Measurements from ENCODE around the gene TNFRSF6B.

The TNFRSF6B gene

DNA sequence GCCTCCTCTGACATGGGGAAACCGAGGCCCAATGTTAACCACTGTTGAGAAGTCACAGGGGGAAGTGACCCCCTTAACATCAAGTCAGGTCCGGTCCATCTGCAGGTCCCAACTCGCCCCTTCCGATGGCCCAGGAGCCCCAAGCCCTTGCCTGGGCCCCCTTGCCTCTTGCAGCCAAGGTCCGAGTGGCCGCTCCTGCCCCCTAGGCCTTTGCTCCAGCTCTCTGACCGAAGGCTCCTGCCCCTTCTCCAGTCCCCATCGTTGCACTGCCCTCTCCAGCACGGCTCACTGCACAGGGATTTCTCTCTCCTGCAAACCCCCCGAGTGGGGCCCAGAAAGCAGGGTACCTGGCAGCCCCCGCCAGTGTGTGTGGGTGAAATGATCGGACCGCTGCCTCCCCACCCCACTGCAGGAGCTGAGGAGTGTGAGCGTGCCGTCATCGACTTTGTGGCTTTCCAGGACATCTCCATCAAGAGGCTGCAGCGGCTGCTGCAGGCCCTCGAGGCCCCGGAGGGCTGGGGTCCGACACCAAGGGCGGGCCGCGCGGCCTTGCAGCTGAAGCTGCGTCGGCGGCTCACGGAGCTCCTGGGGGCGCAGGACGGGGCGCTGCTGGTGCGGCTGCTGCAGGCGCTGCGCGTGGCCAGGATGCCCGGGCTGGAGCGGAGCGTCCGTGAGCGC lies 1.6 kb downstream of the TNFRSF6B start:
- DNase-seq, result no peak

GRCh38 chr20:63698739-63699465 lies 2.5 kb downstream of the TNFRSF6B start:
- peak in 2 of 5 donors; percentile 6 to 36 for DNase-seq

DNA sequence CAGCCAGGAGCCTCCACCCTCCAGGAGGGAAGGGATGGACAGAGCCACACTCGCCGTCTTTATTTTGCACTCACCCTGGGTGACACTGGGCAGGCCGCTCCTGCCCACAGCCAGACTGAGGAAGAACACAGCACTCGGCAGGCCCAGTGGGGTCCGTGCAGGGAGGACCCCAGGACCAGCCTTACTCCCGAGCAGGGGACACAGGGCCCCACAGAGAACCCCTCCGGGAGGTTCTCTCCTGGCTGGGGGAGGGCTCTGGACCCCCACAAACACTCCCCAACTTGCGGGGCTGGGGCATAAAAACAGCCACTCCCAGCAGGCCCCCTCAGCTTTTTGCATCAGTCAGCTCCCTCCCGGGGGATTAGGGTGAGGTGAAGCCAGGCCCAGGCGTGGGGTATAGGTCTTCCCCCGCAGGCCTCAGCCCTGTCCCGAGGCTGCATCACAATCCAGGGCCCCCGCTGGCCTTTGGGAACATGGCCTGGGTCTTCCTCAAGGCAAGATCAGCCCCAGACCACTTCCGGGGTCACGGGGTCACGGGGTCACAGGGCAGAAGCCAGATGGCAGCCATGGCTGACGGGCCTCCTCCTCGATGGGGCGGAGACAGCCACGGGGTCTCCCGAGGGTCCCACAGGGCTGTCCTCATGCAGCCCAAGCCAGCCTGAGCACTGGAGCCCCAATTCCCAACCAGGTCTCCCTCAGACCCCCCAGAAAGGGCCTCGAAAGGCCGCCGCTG lies 3.2 kb downstream of the TNFRSF6B start:
- DNase-seq, result peak in 1 of 5 donors; percentile 11

DNA sequence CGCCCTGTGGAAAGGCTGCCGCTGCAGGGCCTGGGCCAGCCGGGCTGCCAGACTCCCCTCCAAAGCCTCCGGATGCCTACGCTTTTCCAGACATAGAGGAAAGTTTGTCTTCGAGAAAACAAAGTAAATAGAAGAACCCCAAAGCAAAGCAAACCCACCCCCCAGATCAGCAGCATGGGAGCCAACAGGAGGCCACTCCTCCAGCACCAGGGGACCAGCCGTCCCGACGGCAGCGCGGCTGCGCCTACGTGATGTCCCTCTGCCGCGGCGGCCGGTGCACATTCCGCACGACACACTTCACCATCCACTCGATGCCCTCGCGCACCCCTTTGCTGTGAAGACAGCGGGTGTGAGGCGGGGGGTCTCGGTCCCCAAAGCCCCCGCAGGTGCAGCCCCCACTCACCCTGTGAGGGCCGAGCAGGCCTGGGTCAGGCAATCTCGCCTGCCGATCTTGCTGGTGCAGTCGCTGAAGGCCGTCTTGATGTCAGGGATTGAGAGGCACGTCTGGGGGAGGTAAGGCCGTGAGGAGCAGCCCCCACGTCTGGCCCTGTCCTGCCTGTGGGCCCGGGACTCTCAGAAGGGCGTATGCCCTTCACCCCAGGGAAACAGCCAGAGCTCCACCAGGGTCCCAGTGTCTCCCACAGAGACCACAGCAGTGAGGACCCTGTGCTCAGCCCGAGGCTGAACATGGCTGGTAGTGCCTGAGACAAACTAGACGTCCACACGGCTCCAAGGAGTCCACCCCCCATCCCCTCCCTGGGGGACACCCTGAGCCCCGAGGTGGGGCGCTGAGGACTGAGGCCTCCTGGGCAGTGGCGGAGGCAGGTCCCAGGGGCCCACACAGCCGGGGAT lies 4.0 kb downstream of the TNFRSF6B start:
- DNase-seq, result peak in 1 of 5 donors; percentile 6

GRCh38 chr20:63701051-63701328 lies 4.5 kb downstream of the TNFRSF6B start:
- DNase-seq, result peak in 1 of 5 donors; percentile 8

DNA sequence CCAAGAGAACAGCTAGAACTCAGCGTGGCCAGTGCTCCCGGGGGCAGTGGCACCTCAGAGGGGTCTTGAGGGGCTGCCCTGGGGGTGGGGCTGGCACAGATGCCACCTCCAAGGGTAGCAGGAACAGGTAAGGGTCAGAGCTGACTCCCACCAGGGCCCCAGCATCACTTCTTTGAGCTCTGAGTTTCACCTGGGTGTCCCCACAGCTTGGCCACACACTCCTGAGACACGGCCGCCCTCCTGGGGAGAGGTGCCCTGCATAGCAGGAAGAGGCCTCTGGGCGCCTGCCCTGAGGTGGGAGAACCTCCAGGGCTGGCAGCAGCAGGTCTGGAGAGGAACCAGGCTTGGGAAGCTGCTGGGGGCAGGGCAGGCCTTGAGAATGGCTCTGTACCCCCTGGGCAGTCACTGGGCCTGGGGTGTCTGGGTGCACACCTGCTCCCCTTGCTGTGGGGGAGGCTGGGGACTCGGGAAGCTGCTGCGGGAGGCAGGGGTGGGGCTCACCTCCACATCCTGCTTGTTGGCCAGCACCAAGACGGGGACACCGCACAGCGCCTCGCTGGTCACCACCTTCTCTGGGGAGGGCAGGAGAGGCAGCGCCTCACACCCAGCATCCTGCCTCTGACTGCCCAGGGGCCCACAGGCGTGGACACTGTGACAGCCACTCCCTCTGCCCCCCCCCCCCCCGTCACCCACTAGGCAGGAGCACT lies 5.0 kb downstream of the TNFRSF6B start:
- DNase-seq, result peak in 2 of 5 donors; percentile 6 to 11

GRCh38 chr20:63702036-63702665 lies 5.7 kb downstream of the TNFRSF6B start:
- DNase-seq, result no peak

GRCh38 chr20:63702751-63703470 lies 6.5 kb downstream of the TNFRSF6B start:
- DNase-seq, result no peak

DNA sequence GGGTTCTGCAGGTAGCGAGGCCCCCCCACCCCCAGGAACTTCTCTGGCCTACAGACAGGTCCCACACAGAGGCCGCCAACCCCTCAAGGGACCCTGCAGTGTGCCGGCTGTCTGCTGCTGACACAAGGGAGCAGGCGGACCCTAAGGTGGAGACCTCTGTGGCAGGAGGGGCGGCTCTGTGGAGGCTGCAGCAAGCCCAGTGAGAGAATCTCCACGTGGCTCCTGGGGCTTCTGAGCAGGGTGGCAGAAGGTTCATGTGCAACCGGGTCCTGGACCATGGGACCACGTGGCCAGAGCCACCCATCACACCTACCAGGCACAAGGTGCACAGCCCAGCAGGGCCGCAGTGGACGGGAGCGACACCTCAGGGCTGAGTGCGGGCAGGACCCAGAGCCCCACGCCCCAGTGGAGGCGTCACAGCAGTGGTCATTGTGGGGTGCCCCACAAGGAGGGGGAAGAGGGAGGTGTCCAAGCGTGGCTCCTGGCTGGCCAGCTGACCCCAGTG lies 7.1 kb downstream of the TNFRSF6B start:
- DNase-seq, result peak in 1 of 5 donors; percentile 5

DNA sequence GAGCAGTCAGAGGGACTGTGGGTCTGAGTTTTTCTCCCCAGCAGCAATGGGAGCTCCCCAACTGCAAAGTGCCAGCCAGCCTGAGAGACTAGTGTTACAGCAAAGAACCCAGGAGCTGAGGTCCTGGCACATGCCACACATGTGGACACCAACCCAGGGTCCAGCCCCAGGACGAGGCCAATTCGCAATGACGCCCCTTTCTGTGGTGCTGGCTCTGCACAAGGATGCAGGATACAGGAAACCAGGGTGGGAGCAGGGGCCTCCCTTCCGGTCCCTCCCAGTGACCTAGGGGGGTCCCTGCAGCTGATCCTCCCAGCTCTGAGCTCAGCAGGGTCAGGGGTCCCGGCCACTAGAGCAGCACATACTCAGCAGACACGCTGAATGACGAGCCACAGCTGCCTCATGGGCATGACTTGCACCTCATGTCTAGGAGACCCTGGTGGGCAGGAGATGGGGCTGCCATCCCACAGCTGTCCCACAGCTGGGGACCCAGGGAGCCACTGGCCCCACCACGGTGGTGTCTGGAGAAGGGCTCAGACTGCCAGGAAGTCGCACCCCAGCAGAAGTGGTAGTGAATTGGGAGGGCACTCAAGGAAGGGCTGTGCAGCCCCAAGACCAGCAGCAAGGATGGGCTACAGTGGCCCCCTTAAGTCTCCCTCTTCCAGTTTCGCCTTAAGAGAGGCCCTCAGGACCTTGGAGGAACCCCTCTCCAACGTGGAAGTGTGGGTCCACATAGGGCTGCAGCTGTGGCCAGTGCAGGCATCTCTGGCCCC lies 7.7 kb downstream of the TNFRSF6B start:
- DNase-seq, result no peak

DNA sequence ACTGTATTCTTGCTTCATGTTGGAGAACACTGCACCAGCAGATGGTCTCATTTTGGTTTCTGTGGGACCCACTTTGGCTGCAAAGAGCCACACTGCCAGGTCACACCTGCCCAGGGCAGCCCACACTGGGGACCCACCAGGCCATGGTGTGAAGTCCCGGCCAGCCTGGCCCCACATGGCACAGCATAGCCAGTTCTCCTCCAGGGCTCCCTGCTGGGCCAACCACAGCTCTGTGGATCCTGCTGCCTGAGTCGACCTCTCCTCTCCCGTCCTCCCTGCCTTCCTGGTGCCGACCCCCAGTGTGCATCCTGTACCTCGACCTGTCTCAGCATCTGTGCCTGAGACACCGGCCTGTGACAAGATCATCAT lies 8.3 kb downstream of the TNFRSF6B start:
- DNase-seq, result no peak

DNA sequence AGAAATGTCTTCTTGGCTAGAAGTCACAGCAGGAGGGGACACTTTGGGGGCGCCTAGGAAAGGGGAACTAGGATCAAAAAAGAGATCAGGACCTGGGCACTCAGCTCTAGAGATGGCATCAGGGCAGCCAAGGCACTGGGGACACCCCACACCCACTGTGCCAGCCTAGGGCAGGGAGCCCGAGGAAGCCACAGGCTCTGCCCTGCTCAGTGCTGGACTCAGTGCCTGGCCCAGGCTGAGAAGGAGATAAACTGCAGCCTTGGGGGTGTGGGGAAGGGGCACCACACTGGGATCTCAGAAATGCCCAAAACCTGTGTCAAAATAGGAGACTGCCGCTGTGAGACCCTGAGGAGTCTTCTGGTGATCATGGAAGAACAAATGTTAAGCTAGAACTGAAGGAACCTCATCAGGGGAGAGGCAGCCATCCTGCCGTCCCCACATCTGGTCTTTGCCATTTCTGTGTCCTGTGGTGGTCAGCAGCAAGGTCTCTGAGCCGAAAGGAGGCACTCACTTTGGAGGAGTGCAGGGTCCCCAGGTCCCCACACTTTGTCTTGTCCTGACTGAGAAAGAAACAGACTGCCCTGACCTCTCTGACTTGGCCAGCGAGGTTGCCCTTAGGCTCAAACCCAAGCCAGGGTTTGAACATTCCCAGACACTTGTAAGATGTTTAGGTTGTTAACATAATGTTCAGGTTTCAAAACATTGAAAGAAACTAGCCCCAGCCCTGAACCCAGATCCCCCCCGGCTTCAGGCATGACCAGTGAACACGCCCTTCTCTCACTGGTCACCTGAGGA lies 9.0 kb downstream of the TNFRSF6B start:
- no peak for DNase-seq

DNA sequence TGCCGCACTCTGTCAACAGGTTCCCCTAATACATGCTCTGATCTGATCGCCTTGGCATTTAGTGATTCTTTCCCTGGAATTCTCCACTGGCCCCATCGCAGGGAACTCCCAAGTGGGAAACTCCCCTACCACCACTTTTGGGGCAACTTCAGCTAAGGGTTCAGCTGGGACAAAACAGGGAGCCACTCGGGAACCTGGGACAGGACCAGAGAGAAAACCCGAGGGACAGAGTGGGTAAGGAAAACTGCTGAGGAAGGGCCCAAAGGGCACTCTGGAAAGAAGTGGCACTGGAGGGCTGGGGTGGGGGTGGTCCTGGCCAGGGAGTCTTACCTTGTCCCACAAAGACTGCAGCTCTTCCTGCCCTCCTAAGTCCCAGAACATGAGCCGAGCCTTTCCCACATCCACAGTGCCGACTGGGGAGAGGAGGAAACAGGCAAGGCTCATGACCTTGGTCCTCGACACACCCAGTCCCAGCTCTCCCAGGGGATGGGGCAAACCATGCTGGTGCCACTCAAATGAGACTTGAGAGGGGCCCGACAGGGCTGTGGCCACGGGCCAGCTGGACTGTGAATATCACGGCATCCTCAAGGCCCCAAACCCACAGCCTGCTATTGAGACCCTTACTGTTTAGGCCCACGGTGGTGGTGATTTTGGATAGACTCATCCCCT lies 9.7 kb downstream of the TNFRSF6B start:
- DNase-seq, result no peak

- DNase-seq, result peak; percentile 30 to 65 (median 58)
Measured at GRCh38 chr20:63706852-63707557, 10.6 kb downstream of the TNFRSF6B start.

DNA sequence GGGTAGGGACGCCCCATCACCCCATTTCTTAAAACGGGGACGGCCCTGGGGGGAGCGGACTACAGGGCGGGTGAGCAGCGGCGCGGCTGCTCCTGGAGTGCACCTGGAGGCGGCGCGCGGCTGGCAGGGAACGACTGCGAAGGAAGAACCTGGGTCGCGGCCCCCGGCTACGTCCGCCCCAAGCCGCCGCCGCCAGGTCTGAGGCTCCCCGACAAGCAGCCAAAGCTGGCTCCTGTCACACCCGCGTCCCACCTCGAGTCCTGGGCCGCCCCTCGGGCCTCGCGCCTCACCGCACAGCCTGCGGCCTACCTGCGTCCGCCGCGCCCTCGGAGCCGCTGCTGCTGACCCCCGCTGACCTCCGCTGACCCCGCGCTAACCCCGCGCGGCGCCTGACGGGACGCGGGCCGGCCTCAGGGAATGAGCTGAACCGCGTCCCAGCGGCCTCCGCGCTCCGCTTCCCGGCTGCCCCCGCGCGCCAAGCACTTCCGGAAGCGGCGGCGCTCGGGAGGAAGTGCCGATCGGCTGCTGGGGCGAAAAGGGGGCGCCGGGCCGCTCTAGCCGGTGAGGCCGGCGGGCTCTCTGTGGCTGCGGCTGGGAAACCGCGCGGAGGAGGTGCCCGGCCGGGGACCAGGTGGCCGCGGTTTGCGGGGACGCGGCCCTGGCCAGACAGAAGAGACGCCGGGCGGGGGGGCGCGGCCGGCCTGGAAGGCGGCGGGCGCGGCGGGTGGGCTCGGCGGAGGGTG lies 11.3 kb downstream of the TNFRSF6B start, which contains the start of the genes ARFRP1 and ZGPAT:
TSS of gene ARFRP1 (minus strand) at position 419 of the 743 bp plus-strand sequence. CDS start 885 bp downstream, outside the sequence.
TSS of gene ZGPAT (plus strand) at position 482 of the 743 bp plus-strand sequence. CDS start 542 bp downstream, outside the sequence.
- DNase-seq, result peak; percentile 71 to 91 (median 80)

GRCh38 chr20:63708301-63709148 lies 12.1 kb downstream of the TNFRSF6B start:
- DNase-seq, result no peak
